WTC11 (cell line): Measurements from ENCODE around the gene NAALADL1.

Source experiments
- CBFB ChIP-seq: sonication (generic); formaldehyde crosslinking; IDR thresholded peaks from 2 replicates; pipeline ENCODE4 v1.8.1; 2022; ENCODE audit warnings: mild to moderate bottlenecking, low read depth, missing genetic modification reagents
- MAX ChIP-seq: sonication (generic); formaldehyde crosslinking; IDR thresholded peaks from 2 replicates; pipeline ENCODE4 v1.8.0; 2022; ENCODE audit warnings: mild to moderate bottlenecking, missing genetic modification reagents
- MLX ChIP-seq: sonication (generic); formaldehyde crosslinking; IDR thresholded peaks from 2 replicates; pipeline ENCODE4 v1.8.1; 2023; ENCODE audit warnings: mild to moderate bottlenecking, missing genetic modification reagents, moderate library complexity
- TCF7 ChIP-seq: sonication (generic); formaldehyde crosslinking; IDR thresholded peaks from 2 replicates; pipeline ENCODE4 v1.8.0; 2022; ENCODE audit warnings: mild to moderate bottlenecking, low read depth, missing genetic modification reagents, moderate library complexity
- ZNF263 ChIP-seq: sonication (generic); formaldehyde crosslinking; IDR thresholded peaks from 2 replicates; pipeline ENCODE4 v1.8.1; 2022; ENCODE audit warnings: low read depth, mild to moderate bottlenecking, moderate library complexity, missing genetic modification reagents
- ZNF423 ChIP-seq: fragments of 250-450 bp; sonication (Bioruptor Pico); IDR thresholded peaks from 2 replicates; pipeline ENCODE4 v2.1.2; 2022; ENCODE audit warnings: mild to moderate bottlenecking, moderate library complexity
- TF ChIP-seq, protein P1 (sequence below): fragments of 200-600 bp; IDR thresholded peaks from 2 replicates; pipeline ENCODE4 v1.8.0; 2022; ENCODE audit warnings: antibody characterized with exemption
- TF ChIP-seq, protein P2 (sequence below): sonication (generic); formaldehyde crosslinking; IDR thresholded peaks from 2 replicates; pipeline ENCODE4 v1.8.0; 2022; ENCODE audit warnings: mild to moderate bottlenecking, missing genetic modification reagents
- TF ChIP-seq, protein P3 (sequence below): sonication (generic); formaldehyde crosslinking; IDR thresholded peaks from 2 replicates; pipeline ENCODE4 v1.8.0; 2023; ENCODE audit warnings: missing genetic modification reagents

- TF ChIP-seq ZNF423 (CRISPR knock-in tag), result no peak
- TF ChIP-seq, protein P1, sequence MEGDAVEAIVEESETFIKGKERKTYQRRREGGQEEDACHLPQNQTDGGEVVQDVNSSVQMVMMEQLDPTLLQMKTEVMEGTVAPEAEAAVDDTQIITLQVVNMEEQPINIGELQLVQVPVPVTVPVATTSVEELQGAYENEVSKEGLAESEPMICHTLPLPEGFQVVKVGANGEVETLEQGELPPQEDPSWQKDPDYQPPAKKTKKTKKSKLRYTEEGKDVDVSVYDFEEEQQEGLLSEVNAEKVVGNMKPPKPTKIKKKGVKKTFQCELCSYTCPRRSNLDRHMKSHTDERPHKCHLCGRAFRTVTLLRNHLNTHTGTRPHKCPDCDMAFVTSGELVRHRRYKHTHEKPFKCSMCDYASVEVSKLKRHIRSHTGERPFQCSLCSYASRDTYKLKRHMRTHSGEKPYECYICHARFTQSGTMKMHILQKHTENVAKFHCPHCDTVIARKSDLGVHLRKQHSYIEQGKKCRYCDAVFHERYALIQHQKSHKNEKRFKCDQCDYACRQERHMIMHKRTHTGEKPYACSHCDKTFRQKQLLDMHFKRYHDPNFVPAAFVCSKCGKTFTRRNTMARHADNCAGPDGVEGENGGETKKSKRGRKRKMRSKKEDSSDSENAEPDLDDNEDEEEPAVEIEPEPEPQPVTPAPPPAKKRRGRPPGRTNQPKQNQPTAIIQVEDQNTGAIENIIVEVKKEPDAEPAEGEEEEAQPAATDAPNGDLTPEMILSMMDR, result no peak
- TF ChIP-seq MAX, result no peak
- TF ChIP-seq MLX (CRISPR knock-in tag), result no peak
- TF ChIP-seq CBFB (CRISPR knock-in tag), result no peak
- no peak for TF ChIP-seq ZNF263
- TF ChIP-seq, protein P2, sequence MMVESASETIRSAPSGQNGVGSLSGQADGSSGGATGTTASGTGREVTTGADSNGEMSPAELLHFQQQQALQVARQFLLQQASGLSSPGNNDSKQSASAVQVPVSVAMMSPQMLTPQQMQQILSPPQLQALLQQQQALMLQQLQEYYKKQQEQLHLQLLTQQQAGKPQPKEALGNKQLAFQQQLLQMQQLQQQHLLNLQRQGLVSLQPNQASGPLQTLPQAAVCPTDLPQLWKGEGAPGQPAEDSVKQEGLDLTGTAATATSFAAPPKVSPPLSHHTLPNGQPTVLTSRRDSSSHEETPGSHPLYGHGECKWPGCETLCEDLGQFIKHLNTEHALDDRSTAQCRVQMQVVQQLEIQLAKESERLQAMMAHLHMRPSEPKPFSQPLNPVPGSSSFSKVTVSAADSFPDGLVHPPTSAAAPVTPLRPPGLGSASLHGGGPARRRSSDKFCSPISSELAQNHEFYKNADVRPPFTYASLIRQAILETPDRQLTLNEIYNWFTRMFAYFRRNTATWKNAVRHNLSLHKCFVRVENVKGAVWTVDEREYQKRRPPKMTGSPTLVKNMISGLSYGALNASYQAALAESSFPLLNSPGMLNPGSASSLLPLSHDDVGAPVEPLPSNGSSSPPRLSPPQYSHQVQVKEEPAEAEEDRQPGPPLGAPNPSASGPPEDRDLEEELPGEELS (CRISPR knock-in tag), result no peak
- TF ChIP-seq, protein P3, sequence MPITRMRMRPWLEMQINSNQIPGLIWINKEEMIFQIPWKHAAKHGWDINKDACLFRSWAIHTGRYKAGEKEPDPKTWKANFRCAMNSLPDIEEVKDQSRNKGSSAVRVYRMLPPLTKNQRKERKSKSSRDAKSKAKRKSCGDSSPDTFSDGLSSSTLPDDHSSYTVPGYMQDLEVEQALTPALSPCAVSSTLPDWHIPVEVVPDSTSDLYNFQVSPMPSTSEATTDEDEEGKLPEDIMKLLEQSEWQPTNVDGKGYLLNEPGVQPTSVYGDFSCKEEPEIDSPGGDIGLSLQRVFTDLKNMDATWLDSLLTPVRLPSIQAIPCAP (CRISPR knock-in tag), result no peak
- TF ChIP-seq TCF7 (CRISPR knock-in tag), result no peak
Measured at GRCh38 chr11:65069217-65069616, 10.9 kb upstream of the NAALADL1 start.
